A549 treated with ZK216348 at 1 μM for 4 hours (cell line): ENCODE data around the gene PPIL4. TPM values are rescaled to one million over a fixed set of nuclear protein-coding genes. Genes with fewer than 3 reads are reported as not detected.

Source experiments
- total RNA-seq: library from RNA; stranded (reverse); fragments of 200-300 nt; extraction: Qiagen RNA extraction; gene quantifications from 5 replicates; pipeline ENCODE4 v1.2.3, GENCODE V29; 2022; ENCODE audit warnings: low read depth

The PPIL4 gene, protein sequence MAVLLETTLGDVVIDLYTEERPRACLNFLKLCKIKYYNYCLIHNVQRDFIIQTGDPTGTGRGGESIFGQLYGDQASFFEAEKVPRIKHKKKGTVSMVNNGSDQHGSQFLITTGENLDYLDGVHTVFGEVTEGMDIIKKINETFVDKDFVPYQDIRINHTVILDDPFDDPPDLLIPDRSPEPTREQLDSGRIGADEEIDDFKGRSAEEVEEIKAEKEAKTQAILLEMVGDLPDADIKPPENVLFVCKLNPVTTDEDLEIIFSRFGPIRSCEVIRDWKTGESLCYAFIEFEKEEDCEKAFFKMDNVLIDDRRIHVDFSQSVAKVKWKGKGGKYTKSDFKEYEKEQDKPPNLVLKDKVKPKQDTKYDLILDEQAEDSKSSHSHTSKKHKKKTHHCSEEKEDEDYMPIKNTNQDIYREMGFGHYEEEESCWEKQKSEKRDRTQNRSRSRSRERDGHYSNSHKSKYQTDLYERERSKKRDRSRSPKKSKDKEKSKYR
- 13.0 to 29.4 TPM (median 14.5 TPM) in 5 replicates for total RNA-seq

DNA sequence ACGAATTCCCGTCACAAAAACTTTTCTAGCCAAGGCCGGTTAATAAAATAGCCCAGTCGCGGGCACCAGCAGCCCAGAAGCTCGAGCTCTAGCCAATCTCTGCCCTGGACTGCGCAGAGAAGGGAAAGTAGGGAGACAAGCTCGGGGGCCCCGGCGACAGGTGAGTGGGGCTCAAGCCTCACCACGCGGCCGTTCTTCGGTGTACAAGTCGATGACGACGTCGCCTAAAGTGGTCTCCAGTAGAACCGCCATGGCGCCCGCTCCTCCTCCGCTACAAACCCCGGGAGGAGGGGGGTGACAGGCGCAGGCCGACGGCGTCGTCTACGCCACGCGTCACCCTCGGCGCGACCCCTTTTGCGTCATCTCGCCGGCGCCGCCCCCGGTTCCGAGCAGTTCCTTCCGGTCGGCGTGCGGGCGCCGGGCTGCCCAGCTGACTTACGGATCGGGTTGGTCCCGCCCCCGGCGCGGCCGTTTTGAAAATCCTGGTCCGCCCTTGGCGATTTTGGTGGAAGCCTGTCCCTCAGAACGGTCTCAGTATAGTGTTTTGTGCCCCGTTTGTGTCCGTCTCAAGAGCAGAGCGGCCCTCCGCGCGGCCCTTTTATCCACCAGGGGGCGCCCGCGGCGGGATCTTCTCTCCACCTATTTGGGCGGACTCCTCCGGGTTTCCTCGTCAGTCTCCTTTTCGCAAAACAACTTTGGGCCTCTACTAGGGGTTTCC lies at the start of gene PPIL4:
Gene PPIL4, minus strand, starts transcription at position 290 of the 718 bp plus-strand sequence. Its CDS starts 38 bp downstream, at position 252.

DNA sequence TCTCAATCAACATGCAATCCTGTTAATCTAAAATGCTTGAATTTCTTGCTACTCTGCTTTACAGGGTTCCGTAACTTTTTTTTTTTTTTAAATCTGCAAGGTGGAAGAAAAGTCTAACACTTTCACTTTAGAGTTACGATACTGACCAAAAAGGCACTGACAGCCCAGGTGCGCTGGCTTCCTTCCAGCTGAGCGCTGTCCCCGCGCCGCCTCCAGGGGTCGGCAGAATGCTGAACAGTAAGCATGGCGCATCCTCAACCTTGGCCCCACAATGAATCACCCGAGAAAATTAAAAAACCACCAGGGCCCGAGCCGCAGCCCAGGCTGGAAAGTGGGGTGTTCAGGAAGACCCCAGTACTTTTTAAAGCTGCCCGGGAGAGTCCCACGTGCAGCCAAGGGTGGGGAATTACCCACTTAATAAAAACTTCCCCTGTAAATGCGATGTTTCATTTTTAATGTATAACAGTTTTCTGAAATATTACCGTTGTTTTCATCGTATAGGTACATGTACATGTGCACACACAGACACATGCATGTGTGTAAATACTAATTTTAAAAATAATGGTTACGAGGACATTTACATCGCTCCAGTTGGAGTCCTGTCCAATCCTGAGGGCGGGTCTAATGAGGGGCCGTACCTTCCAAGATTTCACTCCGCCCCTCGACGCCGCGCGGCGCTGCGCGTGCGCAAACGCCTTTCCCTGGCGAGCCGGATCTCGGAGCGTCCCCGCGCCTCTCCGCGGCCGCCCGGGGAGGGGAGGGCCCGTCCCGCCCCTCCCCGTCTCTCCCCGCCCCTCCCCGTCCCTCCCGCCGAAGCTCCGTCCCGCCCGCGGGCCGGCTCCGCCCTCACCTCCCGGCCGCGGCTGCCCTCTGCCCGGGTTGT lies 19.9 kb upstream of the PPIL4 start, which contains the start of gene GINM1:
Gene GINM1, plus strand, starts transcription at position 849 of the 883 bp plus-strand sequence. CDS start 40 bp downstream, outside the sequence.

DNA sequence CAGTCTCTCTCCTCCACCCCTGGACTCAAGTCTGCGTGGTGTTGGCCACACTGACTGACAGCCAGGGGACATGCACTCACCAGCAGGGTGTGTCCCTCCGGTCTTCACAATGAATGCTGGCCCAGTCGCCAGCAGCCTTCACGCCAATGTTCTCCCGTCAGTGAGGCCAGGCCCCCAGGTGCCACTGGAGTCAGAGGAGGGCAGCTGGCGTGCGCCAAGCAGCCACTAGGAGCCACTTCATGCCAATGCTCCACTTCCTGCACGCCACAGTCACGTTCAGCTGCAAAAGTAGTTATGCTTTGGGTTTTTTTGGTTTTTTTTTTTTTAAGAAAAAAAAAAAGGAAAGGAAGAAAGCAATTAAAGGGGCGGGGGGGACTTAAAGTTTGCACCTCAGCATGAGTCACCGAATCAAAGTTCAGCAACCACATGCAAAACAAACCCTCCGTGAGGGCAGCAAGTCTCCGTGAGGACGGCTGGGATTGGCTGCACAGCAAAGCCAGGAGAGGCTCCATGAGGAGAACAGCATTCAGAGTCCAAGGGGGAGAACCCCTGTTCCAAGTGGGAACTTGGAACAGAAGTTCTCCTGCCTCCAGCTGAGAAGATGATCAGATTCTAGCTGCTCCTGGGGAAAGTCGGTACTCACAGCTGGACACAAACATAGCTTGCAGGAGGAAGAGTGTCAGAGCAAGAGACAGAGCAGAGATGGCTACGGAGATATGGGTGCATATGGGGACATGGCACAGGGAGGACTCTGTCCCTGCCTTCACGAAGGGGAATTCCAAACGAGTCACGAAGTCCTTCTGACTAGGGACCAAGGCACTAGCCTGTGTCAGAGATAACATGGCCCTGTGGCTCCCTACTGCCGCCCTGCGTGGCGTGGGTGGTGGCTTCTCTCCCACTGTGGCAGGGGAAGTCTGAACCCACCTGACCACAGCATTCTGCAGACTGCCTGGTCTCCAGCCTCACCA lies 60.8 kb downstream of the PPIL4 start, which contains the start of gene ZC3H12D:
Gene ZC3H12D, minus strand, starts transcription at position 282 of the 968 bp plus-strand sequence. CDS start 10,471 bp downstream, outside the sequence.

Other genes starting within 250 kb of the PPIL4 start
- 20.0 to 32.3 TPM (median 26.5 TPM) in 5 replicates for gene TAB2, start 228.3 kb downstream of the PPIL4 start, total RNA-seq
- not detected in 5 replicates for gene SUMO4, start 145.8 kb downstream of the PPIL4 start, total RNA-seq
- 0.09 to 0.23 TPM in 2 of 5 replicates, not detected in the others for gene ZC3H12D, start 61.0 kb downstream of the PPIL4 start, total RNA-seq
- 20.4 to 35.5 TPM (median 25.9 TPM) in 5 replicates for gene GINM1, start 20.3 kb upstream of the PPIL4 start, total RNA-seq
- 9.3 to 12.2 TPM (median 11.0 TPM) in 5 replicates for gene KATNA1, start 102.7 kb upstream of the PPIL4 start, total RNA-seq
- gene LATS1, start 172.1 kb upstream of the PPIL4 start, total RNA-seq, result 5.5 to 9.6 TPM (median 7.2 TPM) in 5 replicates
- 10.3 to 15.5 TPM (median 15.2 TPM) in 5 replicates for gene NUP43, start 200.5 kb upstream of the PPIL4 start, total RNA-seq
- gene PCMT1, start 203.7 kb upstream of the PPIL4 start, total RNA-seq, result 83.5 to 91.6 TPM (median 87.4 TPM) in 5 replicates